OCI-LY1 (cell line): ENCODE measurements around the gene CDH23.

Experiments used
- EZH2 ChIP-seq: fragments of 200-600 bp; sonication (generic), shearing (Covaris generic); IDR thresholded peaks from 2 replicates; pipeline ENCODE4 v1.8.0; 2017; ENCODE audit warnings: borderline replicate concordance, mixed run types, mild to moderate bottlenecking, antibody characterized with exemption, low read length, moderate library complexity, mixed read lengths
- TF ChIP-seq, protein P1 (sequence below): fragments of 200-600 bp; sonication (generic), shearing (Covaris generic); IDR thresholded peaks from 2 replicates; pipeline ENCODE4 v1.5.1; 2017; ENCODE audit warnings: mild to moderate bottlenecking, antibody characterized with exemption, low read length, moderate library complexity, mixed read lengths

DNA sequence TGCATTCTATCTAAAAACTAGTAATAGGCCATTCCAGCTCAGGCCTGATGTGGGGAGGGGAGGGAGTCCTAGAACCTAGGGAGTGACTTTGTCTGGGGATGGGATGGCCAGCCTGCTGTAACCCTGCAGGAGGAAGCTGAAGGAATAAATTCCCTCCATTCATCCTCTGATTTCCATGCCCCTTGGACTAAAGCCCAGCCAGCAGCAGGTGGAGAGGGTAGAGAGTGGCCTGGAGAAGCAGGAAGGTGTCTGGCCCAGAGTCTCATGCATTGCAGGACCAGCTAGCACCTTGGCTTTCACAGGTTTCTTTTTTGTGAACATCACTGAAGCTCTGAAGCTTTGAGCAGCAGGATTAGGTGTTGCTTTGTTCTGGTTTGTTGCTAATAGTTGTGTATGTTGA is 32.8 kb upstream of the CDH23 start:
- TF ChIP-seq, protein P1, sequence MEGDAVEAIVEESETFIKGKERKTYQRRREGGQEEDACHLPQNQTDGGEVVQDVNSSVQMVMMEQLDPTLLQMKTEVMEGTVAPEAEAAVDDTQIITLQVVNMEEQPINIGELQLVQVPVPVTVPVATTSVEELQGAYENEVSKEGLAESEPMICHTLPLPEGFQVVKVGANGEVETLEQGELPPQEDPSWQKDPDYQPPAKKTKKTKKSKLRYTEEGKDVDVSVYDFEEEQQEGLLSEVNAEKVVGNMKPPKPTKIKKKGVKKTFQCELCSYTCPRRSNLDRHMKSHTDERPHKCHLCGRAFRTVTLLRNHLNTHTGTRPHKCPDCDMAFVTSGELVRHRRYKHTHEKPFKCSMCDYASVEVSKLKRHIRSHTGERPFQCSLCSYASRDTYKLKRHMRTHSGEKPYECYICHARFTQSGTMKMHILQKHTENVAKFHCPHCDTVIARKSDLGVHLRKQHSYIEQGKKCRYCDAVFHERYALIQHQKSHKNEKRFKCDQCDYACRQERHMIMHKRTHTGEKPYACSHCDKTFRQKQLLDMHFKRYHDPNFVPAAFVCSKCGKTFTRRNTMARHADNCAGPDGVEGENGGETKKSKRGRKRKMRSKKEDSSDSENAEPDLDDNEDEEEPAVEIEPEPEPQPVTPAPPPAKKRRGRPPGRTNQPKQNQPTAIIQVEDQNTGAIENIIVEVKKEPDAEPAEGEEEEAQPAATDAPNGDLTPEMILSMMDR = no peak
- no peak for TF ChIP-seq EZH2
